Natural killer cell treated with Interleukin-12 subunit alpha and Interleukin-12 subunit beta and Interleukin-15 and Interleukin-18, amount 100 ng/mL, for 72 hours (primary cell): ENCODE measurements around the gene TRIM34. TPM values are rescaled to one million over a fixed set of nuclear protein-coding genes. Genes with fewer than 3 reads are reported as not detected.
"Not testable (repeated sequence)": the region's sequence is repeated elsewhere in the genome, so short reads cannot be mapped to it uniquely, and the experiment has no call there.

Experiments used
- ATAC-seq, 2 donors: fragments of 150-1000 bp; cut with Tn5 transposase in 1 of 2; sonication (Bioruptor Pico), chemical (Tn5 transposase) in 1 of 2; 2 replicates each; pipeline ENCODE4 v1.10.0; 2021
- DNase-seq: peaks from one replicate; pipeline ENCODE4 v3.0.0; 2022; ENCODE audit warnings: low spot score
- H3K27ac Mint-ChIP-seq, 2 donors: 1 replicate in 1 of 2; 2 replicates in 1 of 2; pipeline ENCODE4 v1.8.0; 2022; ENCODE audit warnings: mixed read lengths in 2 of 2, mild to moderate bottlenecking in 1 of 2, moderate library complexity in 1 of 2
- H3K27me3 Mint-ChIP-seq, 2 donors: 1 replicate in 1 of 2; 2 replicates in 1 of 2; pipeline ENCODE4 v1.8.0; 2022; ENCODE audit warnings: mixed read lengths in 2 of 2
- H3K36me3 Mint-ChIP-seq: one replicate; pipeline ENCODE4 v1.8.0; 2022; ENCODE audit warnings: mixed read lengths
- H3K4me1 Mint-ChIP-seq, 2 donors: 1 replicate in 1 of 2; 2 replicates in 1 of 2; pipeline ENCODE4 v1.8.0; 2022; ENCODE audit warnings: low read depth in 2 of 2, mixed read lengths in 2 of 2, mild to moderate bottlenecking in 1 of 2
- H3K4me3 Mint-ChIP-seq: one replicate; pipeline ENCODE4 v1.8.0; 2022; ENCODE audit warnings: mixed read lengths
- H3K9me3 Mint-ChIP-seq: 2 replicates; pipeline ENCODE4 v1.8.0; 2022; ENCODE audit warnings: mixed read lengths
- total RNA-seq, 2 donors: library from RNA; stranded (reverse); gene quantifications; one replicate each; pipeline ENCODE4 v1.2.3, GENCODE V29; 2022

TRIM34 gene
- total RNA-seq, 2 donors from 2014 or later, result 4.3 to 6.2 TPM

- no peaks in the 10 kb centered on the region for H3K27me3 Mint-ChIP-seq
- H3K9me3 Mint-ChIP-seq, result no peaks in the 10 kb centered on the region
- no peak for DNase-seq
- no peak overlapping the region for H3K4me3 Mint-ChIP-seq
- peaks cover 7 to 9% of the 10 kb centered on the region in 2 donors for H3K4me1 Mint-ChIP-seq
- ATAC-seq, result no peak
- H3K36me3 Mint-ChIP-seq, result peaks cover 12% of the 10 kb centered on the region
- H3K27ac Mint-ChIP-seq, result no peak overlapping the region
Measured at GRCh38 chr11:5639953-5640352, 15.2 kb downstream of the TRIM34 start.

- ATAC-seq (peak; percentile 74 to 89), DNase-seq (no peak)
- Mint-ChIP-seq H3K27me3 (no peaks in the 10 kb centered on the region), H3K4me3 (no peak overlapping the region), H3K4me1 (peaks cover 7 to 9% of the 10 kb centered on the region in 2 donors), H3K9me3 (no peaks in the 10 kb centered on the region), H3K27ac (no peak overlapping the region), H3K36me3 (peaks cover 6% of the 10 kb centered on the region)
Measured at GRCh38 chr11:5643585-5643984, 18.8 kb downstream of the TRIM34 start.

DNA sequence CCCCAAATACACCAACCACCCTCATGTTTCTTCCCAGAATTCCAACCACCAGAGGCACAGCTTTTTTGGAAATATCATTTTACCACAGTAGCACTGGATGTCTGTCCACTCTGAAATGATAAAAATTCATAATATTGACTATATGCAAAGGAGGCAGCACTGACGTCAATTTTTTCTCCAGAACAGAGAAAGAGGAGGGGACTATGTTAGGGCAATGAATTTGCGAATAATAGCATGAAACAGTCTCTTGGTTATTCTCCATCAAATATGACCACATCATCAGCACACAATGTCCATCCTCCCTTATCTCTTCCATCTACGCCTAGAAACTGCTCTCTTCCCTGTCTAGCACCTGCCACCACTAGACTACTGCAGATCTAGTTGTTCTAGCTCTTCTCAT, 21.3 kb downstream of the TRIM34 start:
- Mint-ChIP-seq H3K4me1 (peaks cover 7 to 9% of the 10 kb centered on the region in 2 donors), H3K27me3 (no peaks in the 10 kb centered on the region), H3K4me3 (no peak overlapping the region), H3K36me3 (peaks cover 1% of the 10 kb centered on the region), H3K9me3 (no peaks in the 10 kb centered on the region), H3K27ac (no peak overlapping the region)
- ATAC-seq (no peak), DNase-seq (no peak)

DNA sequence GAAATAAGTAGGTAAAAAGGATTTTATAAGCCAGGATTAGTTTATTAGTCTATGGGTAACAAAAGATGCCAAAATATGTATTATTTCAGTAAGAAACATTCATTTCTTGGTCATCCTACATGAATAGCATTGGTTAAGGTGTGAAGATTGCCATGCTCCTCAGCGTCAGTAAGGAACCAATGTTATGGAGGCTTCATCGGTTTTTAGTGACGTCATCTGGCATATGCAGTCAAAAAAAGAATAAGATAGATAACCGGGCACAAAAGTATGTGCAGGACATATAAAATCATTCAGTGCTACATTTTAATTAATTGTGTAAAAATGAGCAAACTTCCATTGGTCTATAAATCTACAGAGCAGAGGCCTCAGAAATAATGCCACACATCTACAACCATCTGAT, 30.7 kb downstream of the TRIM34 start:
- H3K27me3 Mint-ChIP-seq, result no peaks in the 10 kb centered on the region
- no peak overlapping the region for H3K4me3 Mint-ChIP-seq
- H3K27ac Mint-ChIP-seq, result no peak overlapping the region
- ATAC-seq, result no peak
- no peaks in the 10 kb centered on the region for H3K4me1 Mint-ChIP-seq
- H3K9me3 Mint-ChIP-seq, result no peaks in the 10 kb centered on the region
- no peak for DNase-seq
- peaks cover 17% of the 10 kb centered on the region for H3K36me3 Mint-ChIP-seq

- H3K27me3 Mint-ChIP-seq, DNase-seq, H3K27ac Mint-ChIP-seq, ATAC-seq, H3K4me1 Mint-ChIP-seq, H3K4me3 Mint-ChIP-seq, H3K9me3 Mint-ChIP-seq: not testable (repeated sequence)
- H3K36me3 Mint-ChIP-seq, result peaks cover 17% of the 10 kb centered on the region
Measured at GRCh38 chr11:5656956-5657355, 32.2 kb downstream of the TRIM34 start.

GRCh38 chr11:5658318-5658717, 33.5 kb downstream of the TRIM34 start:
- no peaks in the 10 kb centered on the region for H3K4me1 Mint-ChIP-seq
- H3K27me3 Mint-ChIP-seq, result no peaks in the 10 kb centered on the region
- H3K27ac Mint-ChIP-seq, result no peak overlapping the region
- H3K9me3 Mint-ChIP-seq, result no peaks in the 10 kb centered on the region
- peaks cover 10% of the 10 kb centered on the region for H3K36me3 Mint-ChIP-seq
- H3K4me3 Mint-ChIP-seq, result no peak overlapping the region
- ATAC-seq (no peak), DNase-seq (no peak)

DNA sequence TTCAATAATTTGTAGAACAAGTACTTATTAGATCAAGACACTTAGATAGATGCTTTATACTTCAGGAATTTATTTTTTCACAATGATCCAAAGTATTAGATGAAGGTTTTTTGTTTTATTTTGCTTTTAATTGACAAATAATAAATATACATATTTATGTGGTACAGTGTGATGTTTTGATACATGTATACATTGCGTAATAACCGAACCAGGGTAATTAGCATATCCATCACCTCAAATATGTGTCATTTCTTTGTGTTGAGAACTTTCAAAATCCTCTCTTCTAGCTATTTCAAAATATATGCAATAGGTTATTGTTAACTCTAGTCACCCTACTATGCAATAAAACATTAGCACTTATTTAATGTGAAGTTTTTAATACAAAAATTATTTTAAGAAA, 38.7 kb downstream of the TRIM34 start:
- Mint-ChIP-seq H3K4me1 (no peaks in the 10 kb centered on the region), H3K4me3 (no peak overlapping the region), H3K36me3 (peaks cover 18% of the 10 kb centered on the region), H3K9me3 (no peaks in the 10 kb centered on the region), H3K27ac (no peak overlapping the region), H3K27me3 (no peaks in the 10 kb centered on the region)
- no peak for DNase-seq
- ATAC-seq, result no peak

GRCh38 chr11:5665051-5665570, 40.3 kb downstream of the TRIM34 start:
- no peak overlapping the region for H3K4me3 Mint-ChIP-seq
- no peaks in the 10 kb centered on the region for H3K9me3 Mint-ChIP-seq
- H3K27ac Mint-ChIP-seq, result no peak overlapping the region
- H3K27me3 Mint-ChIP-seq, result no peaks in the 10 kb centered on the region
- no peaks in the 10 kb centered on the region for H3K4me1 Mint-ChIP-seq
- ATAC-seq (no peak), DNase-seq (no peak)
- peaks cover 18% of the 10 kb centered on the region for H3K36me3 Mint-ChIP-seq

- Mint-ChIP-seq H3K4me3 (no peak overlapping the region), H3K27me3 (no peaks in the 10 kb centered on the region), H3K36me3 (peaks cover 22% of the 10 kb centered on the region), H3K9me3 (no peaks in the 10 kb centered on the region), H3K4me1 (no peaks in the 10 kb centered on the region), H3K27ac (no peak overlapping the region)
- DNase-seq (no peak), ATAC-seq (no peak)
Measured at GRCh38 chr11:5665746-5666401, 41.1 kb downstream of the TRIM34 start.

DNA sequence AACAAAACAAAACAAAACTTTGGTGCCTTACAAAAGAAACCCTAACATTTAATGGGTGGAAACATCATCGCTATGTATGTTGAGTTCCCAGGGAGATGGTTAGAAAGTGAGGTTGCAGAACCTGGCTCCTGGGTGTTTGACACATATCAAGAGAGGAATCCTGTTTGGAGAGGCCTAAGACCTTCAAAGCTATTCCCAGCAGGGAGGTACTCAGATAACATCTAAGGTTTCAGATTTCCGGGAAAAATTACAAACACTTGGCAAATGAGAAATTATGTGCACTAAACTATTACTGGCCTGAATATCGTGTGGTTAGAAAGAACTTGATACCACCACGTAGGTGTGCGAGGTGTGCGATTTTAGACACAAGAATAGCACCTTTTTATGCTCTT, 41.6 kb downstream of the TRIM34 start:
- no peak overlapping the region for H3K27ac Mint-ChIP-seq
- no peak for ATAC-seq
- DNase-seq, result no peak
- no peaks in the 10 kb centered on the region for H3K9me3 Mint-ChIP-seq
- no peaks in the 10 kb centered on the region for H3K27me3 Mint-ChIP-seq
- peaks cover 22% of the 10 kb centered on the region for H3K36me3 Mint-ChIP-seq
- H3K4me3 Mint-ChIP-seq, result no peak overlapping the region
- H3K4me1 Mint-ChIP-seq, result no peaks in the 10 kb centered on the region

DNA sequence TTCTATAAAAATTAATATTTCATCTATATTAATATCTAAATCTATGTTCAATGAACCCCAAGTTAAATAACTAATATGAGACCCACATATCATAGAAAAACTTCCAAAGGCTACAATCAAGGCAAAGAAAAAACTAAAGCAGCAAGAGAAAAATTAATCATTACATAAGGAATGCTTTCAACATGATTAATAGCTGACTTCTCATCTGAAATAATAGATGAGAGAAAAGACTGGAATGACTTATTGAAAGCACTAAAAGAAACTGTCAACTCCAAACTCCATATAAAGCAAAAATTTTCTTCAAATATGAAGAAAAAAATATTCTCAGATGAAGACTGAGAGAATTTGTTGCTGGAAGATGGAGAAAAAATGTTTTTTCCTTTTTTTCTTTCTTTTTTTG, 47.0 kb downstream of the TRIM34 start:
- ATAC-seq (no peak), DNase-seq (no peak)
- Mint-ChIP-seq H3K27me3 (no peaks in the 10 kb centered on the region), H3K4me1 (peaks cover 7 to 20% of the 10 kb centered on the region in 2 donors), H3K4me3 (no peak overlapping the region), H3K9me3 (no peaks in the 10 kb centered on the region), H3K36me3 (peaks cover 18% of the 10 kb centered on the region), H3K27ac (no peak overlapping the region)

DNA sequence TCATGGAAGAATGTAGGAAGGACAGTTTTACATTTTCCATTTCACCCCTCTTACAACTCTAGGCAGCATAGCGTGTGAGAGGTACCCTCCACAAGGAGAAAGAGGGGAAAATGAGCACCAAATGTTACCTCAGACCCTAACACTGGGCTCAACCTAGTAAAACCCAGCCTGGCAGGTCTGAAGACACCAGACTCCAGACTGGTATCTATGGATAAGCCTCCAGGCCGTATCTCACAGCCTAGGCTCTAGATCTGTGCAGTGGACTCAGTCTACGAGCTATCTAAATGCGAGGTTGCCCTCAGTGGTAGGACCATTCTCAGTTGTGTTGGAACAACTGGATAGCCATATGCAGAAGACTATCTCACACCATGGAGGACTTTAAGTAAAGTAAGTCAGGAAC, 49.6 kb downstream of the TRIM34 start:
- ATAC-seq (no peak), DNase-seq (no peak)
- Mint-ChIP-seq H3K4me1 (peaks cover 17 to 27% of the 10 kb centered on the region in 2 donors), H3K4me3 (no peak overlapping the region), H3K27ac (no peak overlapping the region), H3K27me3 (no peaks in the 10 kb centered on the region), H3K36me3 (peaks cover 28% of the 10 kb centered on the region), H3K9me3 (no peaks in the 10 kb centered on the region)

GRCh38 chr11:5679811-5680210, 55.0 kb downstream of the TRIM34 start:
- Mint-ChIP-seq H3K27me3 (no peaks in the 10 kb centered on the region), H3K9me3 (no peaks in the 10 kb centered on the region), H3K4me1 (peaks cover 25 to 26% of the 10 kb centered on the region in 2 donors), H3K27ac (no peak overlapping the region), H3K36me3 (peaks cover 21% of the 10 kb centered on the region), H3K4me3 (no peak overlapping the region)
- ATAC-seq (no peak), DNase-seq (no peak)

DNA sequence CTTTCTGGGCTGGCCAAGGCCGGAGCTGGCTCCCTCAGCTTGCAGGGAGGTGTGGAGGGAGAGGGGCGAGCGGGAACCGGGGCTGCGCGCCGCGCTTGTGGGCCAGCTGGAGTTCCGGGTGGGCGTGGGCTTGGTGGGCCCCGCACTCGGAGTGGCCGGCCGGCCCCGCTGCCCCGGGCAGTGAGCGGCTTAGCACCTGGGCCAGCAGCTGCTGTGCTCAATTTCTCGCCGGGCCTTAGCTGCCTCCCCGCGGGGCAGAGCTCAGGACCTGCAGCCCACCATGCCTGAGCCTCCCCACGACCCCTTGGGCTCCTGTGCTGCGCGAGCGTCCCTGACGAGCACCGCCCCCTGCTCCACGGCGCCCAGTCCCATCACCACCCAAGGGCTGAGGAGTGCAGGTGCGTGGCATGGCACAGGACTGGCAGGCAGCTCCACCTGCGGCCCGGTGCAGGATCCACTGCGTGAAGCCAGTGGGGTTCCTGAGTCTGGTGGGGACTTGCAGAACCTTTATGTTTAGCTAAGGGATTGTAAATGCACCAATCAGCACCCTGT, 58.2 kb downstream of the TRIM34 start:
- not testable (repeated sequence) for H3K9me3 Mint-ChIP-seq, H3K4me3 Mint-ChIP-seq, DNase-seq, ATAC-seq, H3K27me3 Mint-ChIP-seq
- Mint-ChIP-seq H3K27ac (peak overlapping the region in 1 of 2 donors; percentile 92), H3K36me3 (peaks cover 17% of the 10 kb centered on the region), H3K4me1 (peaks cover 34 to 35% of the 10 kb centered on the region in 2 donors)
